Tibial artery (tissue), 4 donors: ENCODE data around the gene TSPYL4.

Experiments used
- DNase-seq, 2 donors: peaks; one replicate each; pipeline ENCODE4 v3.0.0-alpha.2; 2019
- H3K27ac ChIP-seq, 2 donors: fragments of 200-600 bp; sonication (generic) in 1 of 2; 1 replicate in 1 of 2; 2 replicates in 1 of 2; pipeline ENCODE4 v1.5.1; 2018 to 2019; ENCODE audit warnings: mild to moderate bottlenecking in 1 of 2
- H3K27me3 ChIP-seq, 2 donors: fragments of 200-600 bp; sonication (generic) in 1 of 2; one replicate each; pipeline versions ENCODE4 v1.5.1 to v1.6.0; 2016 to 2019
- H3K36me3 ChIP-seq, 3 donors: fragments of 200-600 bp; sonication (generic) in 2 of 3; one replicate each; pipeline ENCODE4 v1.5.1; 2016 to 2019; ENCODE audit warnings: mild to moderate bottlenecking in 2 of 3
- H3K4me1 ChIP-seq, 4 donors: fragments of 200-600 bp; sonication (generic) in 2 of 4; 1 replicate in 3 of 4; 2 replicates in 1 of 4; pipeline ENCODE4 v1.5.1; 2016 to 2019
- H3K4me3 ChIP-seq, 2 donors: fragments of 200-600 bp; sonication (generic) in 1 of 2; 1 replicate in 1 of 2; 2 replicates in 1 of 2; pipeline ENCODE4 v1.5.1; 2018 to 2019; ENCODE audit warnings: mild to moderate bottlenecking in 2 of 2
- H3K9me3 ChIP-seq, 3 donors: fragments of 200-600 bp; sonication (generic) in 1 of 3; one replicate each; pipeline ENCODE4 v1.5.1; 2016 to 2019
- intact Hi-C: fragments of 100-400 bp; cut with DNase I; formaldehyde crosslinking; loops from one replicate; pipeline ENCODE4 v1.15.0; 2023; ENCODE audit warnings: low total_unique reads
- TF ChIP-seq, protein P1 (sequence below), 2 experiments: fragments of 200-600 bp in 1 of 2; fragments of 450-650 bp in 1 of 2; IDR thresholded peaks; one replicate each; pipeline ENCODE4 v1.5.1; 2017 to 2019; ENCODE audit warnings: antibody characterized with exemption in 2 of 2, mild to moderate bottlenecking in 1 of 2, moderate library complexity in 1 of 2

TSPYL4 gene

DNA sequence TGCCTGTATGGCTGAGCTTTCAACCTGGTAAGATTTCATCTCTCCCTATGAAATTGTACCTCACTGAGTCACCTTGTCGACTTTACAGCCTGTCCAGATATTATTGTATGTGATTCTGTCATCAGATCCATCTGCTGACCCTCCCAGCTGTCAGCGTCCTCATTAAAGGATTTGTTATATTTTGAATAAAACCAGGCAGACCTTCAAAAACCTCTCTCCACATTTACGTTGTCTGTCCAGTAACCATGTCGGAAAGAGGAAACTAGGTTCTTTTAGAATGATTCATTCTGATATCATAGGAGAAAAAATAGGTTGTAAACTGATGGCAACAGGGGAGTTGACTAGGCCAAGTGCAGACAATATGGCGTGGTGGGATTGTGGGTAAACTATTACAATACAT lies 38.5 kb downstream of the TSPYL4 start:
- intact Hi-C loops, result no loop called here

DNA sequence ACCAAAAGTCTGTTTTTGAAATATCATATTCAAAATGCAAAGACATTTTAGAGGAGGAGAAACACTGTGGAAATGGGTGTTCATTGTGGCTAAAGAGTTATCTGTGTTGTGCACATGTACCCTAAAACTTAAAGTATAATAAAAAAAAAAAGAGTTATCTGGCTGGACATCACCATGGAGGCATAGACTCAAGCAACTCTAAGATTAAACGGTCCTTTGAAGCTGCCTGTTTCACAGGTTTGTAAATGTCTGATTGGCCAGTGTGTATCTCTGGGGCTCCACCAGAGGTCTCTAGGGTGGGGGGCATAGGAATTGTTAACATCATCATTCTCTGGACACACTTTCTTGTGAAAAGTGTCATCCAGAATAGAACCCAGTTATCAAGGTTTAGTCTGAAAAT lies 39.2 kb downstream of the TSPYL4 start:
- H3K27ac ChIP-seq, result no peak overlapping the region
- TF ChIP-seq, protein P1, sequence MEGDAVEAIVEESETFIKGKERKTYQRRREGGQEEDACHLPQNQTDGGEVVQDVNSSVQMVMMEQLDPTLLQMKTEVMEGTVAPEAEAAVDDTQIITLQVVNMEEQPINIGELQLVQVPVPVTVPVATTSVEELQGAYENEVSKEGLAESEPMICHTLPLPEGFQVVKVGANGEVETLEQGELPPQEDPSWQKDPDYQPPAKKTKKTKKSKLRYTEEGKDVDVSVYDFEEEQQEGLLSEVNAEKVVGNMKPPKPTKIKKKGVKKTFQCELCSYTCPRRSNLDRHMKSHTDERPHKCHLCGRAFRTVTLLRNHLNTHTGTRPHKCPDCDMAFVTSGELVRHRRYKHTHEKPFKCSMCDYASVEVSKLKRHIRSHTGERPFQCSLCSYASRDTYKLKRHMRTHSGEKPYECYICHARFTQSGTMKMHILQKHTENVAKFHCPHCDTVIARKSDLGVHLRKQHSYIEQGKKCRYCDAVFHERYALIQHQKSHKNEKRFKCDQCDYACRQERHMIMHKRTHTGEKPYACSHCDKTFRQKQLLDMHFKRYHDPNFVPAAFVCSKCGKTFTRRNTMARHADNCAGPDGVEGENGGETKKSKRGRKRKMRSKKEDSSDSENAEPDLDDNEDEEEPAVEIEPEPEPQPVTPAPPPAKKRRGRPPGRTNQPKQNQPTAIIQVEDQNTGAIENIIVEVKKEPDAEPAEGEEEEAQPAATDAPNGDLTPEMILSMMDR (IDR thresholded peaks at IDR 0.05), result no peak
- no peaks in the 10 kb centered on the region for H3K9me3 ChIP-seq
- no peaks in the 10 kb centered on the region for H3K27me3 ChIP-seq
- no peak for DNase-seq
- H3K36me3 ChIP-seq, result peaks cover 0 to 3% (median 0%) of the 10 kb centered on the region in 3 donors
- H3K4me1 ChIP-seq, result peaks cover 0 to 8% (median 0%) of the 10 kb centered on the region in 4 donors
- intact Hi-C loops, result no loop called here
- no peak overlapping the region for H3K4me3 ChIP-seq

More for the DNA sequence above, 38.5 kb downstream of the TSPYL4 start:
- no peak overlapping the region for H3K4me3 ChIP-seq
- H3K27ac ChIP-seq, result no peak overlapping the region
- H3K27me3 ChIP-seq, result no peaks in the 10 kb centered on the region
- H3K4me1 ChIP-seq, result peaks cover 0 to 8% (median 0%) of the 10 kb centered on the region in 4 donors
- peaks cover 0 to 3% (median 0%) of the 10 kb centered on the region in 3 donors for H3K36me3 ChIP-seq
- no peak for DNase-seq
- TF ChIP-seq, protein P1 (IDR thresholded peaks at IDR 0.05), result no peak
- H3K9me3 ChIP-seq, result no peaks in the 10 kb centered on the region

DNA sequence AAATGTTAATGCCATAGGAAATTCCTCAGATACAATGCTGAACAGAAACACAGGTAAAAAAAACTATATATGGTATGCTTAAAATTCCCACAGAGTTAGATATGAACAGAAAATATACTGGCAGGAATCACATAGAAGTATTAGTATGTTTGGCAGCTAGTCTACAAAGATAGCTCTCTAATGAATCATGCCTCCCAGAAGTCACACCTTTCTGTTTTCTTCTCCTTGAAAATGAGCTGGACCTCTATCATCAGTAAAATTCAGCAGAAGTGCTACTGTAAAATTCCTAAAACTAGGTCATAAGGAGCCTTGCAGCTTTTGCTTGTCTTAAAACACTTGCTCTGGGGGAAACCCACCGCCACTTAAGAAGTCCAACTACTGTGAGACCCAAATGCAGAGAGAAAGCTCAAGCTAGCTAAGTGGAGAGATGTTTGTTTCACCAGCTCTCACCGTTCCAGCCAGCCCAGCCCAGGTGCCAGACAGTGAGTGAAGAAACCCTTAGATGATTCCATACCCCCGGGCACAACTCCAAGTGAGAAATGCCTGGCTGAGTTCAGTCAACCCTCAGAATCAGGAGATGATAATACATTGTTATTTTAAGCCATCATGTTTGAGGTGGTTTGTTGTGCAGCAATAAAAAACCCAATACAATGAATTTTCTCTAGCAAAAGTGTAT lies 43.0 kb downstream of the TSPYL4 start:
- intact Hi-C loops, result no loop called here
- Histone ChIP-seq H3K27ac (no peak overlapping the region), H3K4me1 (no peaks in the 10 kb centered on the region), H3K4me3 (no peak overlapping the region), H3K27me3 (no peaks in the 10 kb centered on the region), H3K36me3 (peaks cover 0 to 3% (median 0%) of the 10 kb centered on the region in 3 donors), H3K9me3 (no peaks in the 10 kb centered on the region)
- DNase-seq, result no peak
- TF ChIP-seq, protein P1 (IDR thresholded peaks at IDR 0.05), result no peak

DNA sequence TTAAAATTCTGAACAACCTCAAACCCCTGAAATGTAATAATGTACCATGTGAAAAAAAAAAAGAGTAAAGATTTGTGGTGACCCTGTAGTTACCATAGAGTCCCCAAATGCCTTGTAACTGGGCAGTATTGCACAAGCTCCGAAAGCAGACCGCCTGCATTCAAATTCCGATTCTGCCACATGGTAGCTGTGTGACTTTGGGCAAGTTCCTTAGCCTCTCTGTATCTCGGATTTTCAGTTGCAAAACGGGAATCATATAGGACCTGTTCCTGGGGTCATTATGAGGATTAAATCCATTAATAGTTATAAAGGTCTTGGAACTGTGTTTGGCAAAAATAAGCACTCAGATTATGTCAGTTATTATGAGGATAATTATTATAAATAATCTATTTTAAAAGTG lies 43.6 kb downstream of the TSPYL4 start:
- TF ChIP-seq, protein P1 (IDR thresholded peaks at IDR 0.05), result no peak
- H3K4me1 ChIP-seq, result no peaks in the 10 kb centered on the region
- intact Hi-C loops, result no loop called here

DNA sequence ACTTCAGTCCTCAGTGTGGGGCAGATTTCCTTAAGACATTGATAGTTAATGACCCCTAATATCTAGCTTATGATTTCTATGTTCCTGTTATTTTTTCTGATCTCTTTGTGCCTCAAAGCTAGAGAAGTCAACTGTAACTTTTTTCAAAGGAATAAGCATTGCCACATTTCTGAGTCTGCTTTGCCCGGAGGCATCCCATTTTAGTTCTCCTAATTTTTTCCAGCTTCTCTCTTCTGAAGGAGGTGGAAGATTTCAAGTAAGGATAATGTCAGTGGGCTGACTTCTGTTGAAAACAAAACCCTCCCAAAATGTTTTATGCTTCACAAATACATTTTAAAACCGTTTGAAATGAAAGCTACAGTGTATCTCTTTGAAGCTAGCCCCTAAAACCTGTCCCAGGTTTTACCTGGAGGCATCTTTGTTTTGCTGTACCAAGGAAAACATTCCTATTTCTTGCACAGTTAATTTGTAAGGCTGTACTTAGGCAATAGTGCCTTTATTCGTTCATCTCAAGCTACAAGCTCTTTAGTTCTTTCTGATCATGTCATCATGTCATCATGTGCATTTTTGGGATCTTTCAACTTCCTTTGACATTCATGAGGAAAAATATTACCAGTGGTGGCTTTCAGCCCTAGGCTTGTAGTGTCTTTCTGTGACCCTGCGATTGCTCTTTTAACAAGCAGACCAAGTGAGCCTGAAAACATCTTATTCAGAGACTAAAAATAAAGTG lies 45.7 kb downstream of the TSPYL4 start:
- TF ChIP-seq, protein P1 (IDR thresholded peaks at IDR 0.05), result no peak
- no peak overlapping the region for H3K27ac ChIP-seq
- peaks cover 0 to 2% (median 0%) of the 10 kb centered on the region in 3 donors for H3K36me3 ChIP-seq
- H3K4me3 ChIP-seq, result no peak overlapping the region
- no peak for DNase-seq
- intact Hi-C loops, result no loop called here
- no peaks in the 10 kb centered on the region for H3K27me3 ChIP-seq
- no peaks in the 10 kb centered on the region for H3K4me1 ChIP-seq
- no peaks in the 10 kb centered on the region for H3K9me3 ChIP-seq

More for the DNA sequence above, 43.6 kb downstream of the TSPYL4 start:
- DNase-seq, result no peak
- peaks cover 0 to 3% (median 0%) of the 10 kb centered on the region in 3 donors for H3K36me3 ChIP-seq
- H3K27ac ChIP-seq, result no peak overlapping the region
- no peak overlapping the region for H3K4me3 ChIP-seq
- no peaks in the 10 kb centered on the region for H3K27me3 ChIP-seq
- no peaks in the 10 kb centered on the region for H3K9me3 ChIP-seq
